HG02623 (cell line): ENCODE data around the gene SPP2.

Experiments used
- ATAC-seq: cut with Tn5 transposase; IDR thresholded peaks from one replicate; pipeline ENCODE4 v1.9.1; 2021; ENCODE audit warnings: moderate library complexity; ENCODE audit not compliant: unreplicated experiment

The SPP2 gene

GRCh38 chr2:234091883-234092282 is 41.4 kb downstream of the SPP2 start:
- no peak for ATAC-seq

GRCh38 chr2:234092344-234092743 is 41.8 kb downstream of the SPP2 start:
- no peak for ATAC-seq

- no peak for ATAC-seq
Observed at GRCh38 chr2:234095301-234095700, 44.8 kb downstream of the SPP2 start.

- ATAC-seq, result no peak
Observed at GRCh38 chr2:234096164-234096563, 45.7 kb downstream of the SPP2 start.

GRCh38 chr2:234098681-234099080 is 48.2 kb downstream of the SPP2 start:
- ATAC-seq, result no peak

- ATAC-seq, result no peak
Observed at GRCh38 chr2:234099266-234099665, 48.8 kb downstream of the SPP2 start.

- no peak for ATAC-seq
Observed at GRCh38 chr2:234100686-234101085, 50.2 kb downstream of the SPP2 start.

GRCh38 chr2:234102112-234102511 is 51.6 kb downstream of the SPP2 start:
- ATAC-seq, result no peak

GRCh38 chr2:234107861-234108260 is 57.4 kb downstream of the SPP2 start:
- ATAC-seq, result no peak

- ATAC-seq, result no peak
Observed at GRCh38 chr2:234109321-234109720, 58.8 kb downstream of the SPP2 start.

- ATAC-seq, result no peak
Observed at GRCh38 chr2:234110219-234110618, 59.7 kb downstream of the SPP2 start.

GRCh38 chr2:234111523-234111922 is 61.0 kb downstream of the SPP2 start:
- ATAC-seq, result no peak

- no peak for ATAC-seq
Observed at GRCh38 chr2:234116010-234116409, 65.5 kb downstream of the SPP2 start.

- no peak for ATAC-seq
Observed at GRCh38 chr2:234121999-234122398, 71.5 kb downstream of the SPP2 start.

GRCh38 chr2:234125451-234126145 is 75.1 kb downstream of the SPP2 start:
- ATAC-seq, result no peak

GRCh38 chr2:234126146-234126470 is 75.6 kb downstream of the SPP2 start:
- no peak for ATAC-seq
